Measurements from ENCODE around the gene DNAH8.

DNAH8 gene

GRCh38 chr6:39016839-39017546 lies 301.9 kb downstream of the DNAH8 start:
- no peak for DNase-seq (ENCODE audit: low read depth in 2 of 2)

- DNase-seq (ENCODE audit: low read depth in 2 of 2) = no peak
These were observed 302.4 kb downstream of the DNAH8 start for GRCh38 chr6:39017547-39017880.

GRCh38 chr6:39018103-39018502 lies 303.0 kb downstream of the DNAH8 start:
- no peak for DNase-seq (ENCODE audit: low read depth in 2 of 2)

- no peak for DNase-seq (ENCODE audit: low read depth in 2 of 2)
These were observed 305.0 kb downstream of the DNAH8 start for GRCh38 chr6:39020136-39020535.

GRCh38 chr6:39021041-39021440 lies 305.9 kb downstream of the DNAH8 start:
- DNase-seq (ENCODE audit: low read depth in 2 of 2) = no peak

- no peak for DNase-seq (ENCODE audit: low read depth in 2 of 2)
These were observed 306.7 kb downstream of the DNAH8 start for GRCh38 chr6:39021779-39022178.

GRCh38 chr6:39026175-39026574 lies 311.1 kb downstream of the DNAH8 start:
- DNase-seq (ENCODE audit: low read depth in 2 of 2) = no peak

- no peak for DNase-seq (ENCODE audit: low read depth in 2 of 2)
These were observed 314.3 kb downstream of the DNAH8 start for GRCh38 chr6:39029156-39030011.

- DNase-seq (ENCODE audit: low read depth in 2 of 2) = no peak
These were observed 320.6 kb downstream of the DNAH8 start for GRCh38 chr6:39035681-39036080.

GRCh38 chr6:39037082-39037508 lies 322.0 kb downstream of the DNAH8 start:
- DNase-seq (ENCODE audit: low read depth in 2 of 2) = no peak

GRCh38 chr6:39037707-39038106 lies 322.6 kb downstream of the DNAH8 start:
- no peak for DNase-seq (ENCODE audit: low read depth in 2 of 2)

GRCh38 chr6:39040080-39040673 lies 325.1 kb downstream of the DNAH8 start:
- DNase-seq (ENCODE audit: low read depth in 2 of 2) = no peak

- no peak for DNase-seq (ENCODE audit: low read depth in 2 of 2)
These were observed 326.0 kb downstream of the DNAH8 start for GRCh38 chr6:39041072-39041471.

GRCh38 chr6:39043776-39044175 lies 328.7 kb downstream of the DNAH8 start:
- DNase-seq (ENCODE audit: low read depth in 2 of 2) = no peak

- no peak for DNase-seq (ENCODE audit: low read depth in 2 of 2)
These were observed 329.1 kb downstream of the DNAH8 start for GRCh38 chr6:39044181-39044580.

- DNase-seq (ENCODE audit: low read depth in 2 of 2) = no peak
These were observed 332.6 kb downstream of the DNAH8 start for GRCh38 chr6:39047434-39048327.

GRCh38 chr6:39048481-39049399 lies 333.6 kb downstream of the DNAH8 start, which contains the start of gene GLP1R:
Gene GLP1R, plus strand, starts transcription at chr6:39048781. Its CDS starts 60 bp downstream, at chr6:39048841.
- no peak for DNase-seq (ENCODE audit: low read depth in 2 of 2)

GRCh38 chr6:39049575-39050283 lies 334.6 kb downstream of the DNAH8 start:
- DNase-seq (ENCODE audit: low read depth in 2 of 2) = no peak

- DNase-seq (ENCODE audit: low read depth in 2 of 2) = no peak
These were observed 335.5 kb downstream of the DNAH8 start for GRCh38 chr6:39050453-39051112.
